Upper lobe of right lung (tissue), 1 donor: Measurements from ENCODE around the gene POM121. TPM values are rescaled to one million over a fixed set of nuclear protein-coding genes. Genes with fewer than 3 reads are reported as not detected.
"Not testable (repeated sequence)": the region's sequence is repeated elsewhere in the genome, so short reads cannot be mapped to it uniquely, and the experiment has no call there.

Experiments used
- ATAC-seq: fragments of 200-7000 bp; cut with Tn5 transposase; one replicate; pipeline ENCODE4 v1.9.1; 2020; ENCODE audit warnings: mild to moderate bottlenecking, moderate library complexity
- DNase-seq: peaks from one replicate; pipeline ENCODE4 v3.0.0-alpha.2; 2020
- H3K27ac ChIP-seq: fragments of 200-600 bp; one replicate; pipeline ENCODE4 v1.8.0; 2022
- H3K27me3 ChIP-seq: fragments of 200-600 bp; one replicate; pipeline ENCODE4 v1.8.0; 2022; ENCODE audit warnings: mild to moderate bottlenecking
- H3K36me3 ChIP-seq: fragments of 200-600 bp; one replicate; pipeline ENCODE4 v1.8.0; 2022
- H3K4me1 ChIP-seq: fragments of 200-600 bp; one replicate; pipeline ENCODE4 v1.8.0; 2022
- H3K4me3 ChIP-seq: fragments of 200-600 bp; one replicate; pipeline ENCODE4 v1.8.0; 2022; ENCODE audit warnings: mild to moderate bottlenecking
- H3K9me3 ChIP-seq: fragments of 200-600 bp; one replicate; pipeline ENCODE4 v1.8.0; 2022
- CTCF ChIP-seq: fragments of 200-600 bp; IDR thresholded peaks from one replicate; pipeline ENCODE4 v1.8.0; 2022; ENCODE audit warnings: antibody characterized with exemption
- intact Hi-C: fragments of 100-400 bp; cut with DNase I; formaldehyde crosslinking; loops from one replicate; pipeline ENCODE4 v1.11.0; 2022
- total RNA-seq: library from RNA; stranded (reverse); fragmentation: NEBNext Ultra II Directional; extraction: Animal tissue kit (Norgen Biotek cat#: 25700); gene quantifications from one replicate; pipeline ENCODE4 v1.2.1, GENCODE V29; 2021
- donor health status: DM: no; HTN: yes; CAD: no; lungs with severe emphysema.

POM121 gene
- total RNA-seq, 1 donor from 2014 or later, result 39.4 TPM

- ATAC-seq, result peak; percentile 51
- DNase-seq, result not testable (repeated sequence)
Measured at GRCh38 chr7:72946130-72946745, 21.3 kb downstream of the POM121 start.

GRCh38 chr7:72948714-72949113 lies 23.8 kb downstream of the POM121 start:
- ATAC-seq, H3K9me3 ChIP-seq, intact Hi-C loops, H3K27ac ChIP-seq, H3K27me3 ChIP-seq, DNase-seq, H3K4me3 ChIP-seq, H3K4me1 ChIP-seq: not testable (repeated sequence)
- peaks cover 26% of the 10 kb centered on the region for H3K36me3 ChIP-seq

More at GRCh38 chr7:72946130-72946745, 21.3 kb downstream of the POM121 start:
- H3K27ac ChIP-seq, H3K9me3 ChIP-seq, H3K4me3 ChIP-seq, H3K27me3 ChIP-seq, intact Hi-C loops, H3K4me1 ChIP-seq: not testable (repeated sequence)
- H3K36me3 ChIP-seq, result peaks cover 26% of the 10 kb centered on the region
- TF ChIP-seq CTCF, result peak; percentile 21

- H3K9me3 ChIP-seq, intact Hi-C loops, H3K27ac ChIP-seq, H3K4me3 ChIP-seq, H3K4me1 ChIP-seq, DNase-seq, ATAC-seq, H3K27me3 ChIP-seq: not testable (repeated sequence)
- H3K36me3 ChIP-seq, result peaks cover 26% of the 10 kb centered on the region
Measured at GRCh38 chr7:72949276-72949675, 24.4 kb downstream of the POM121 start.

- DNase-seq, H3K27ac ChIP-seq, H3K4me3 ChIP-seq, intact Hi-C loops, H3K27me3 ChIP-seq, H3K4me1 ChIP-seq, ATAC-seq, H3K9me3 ChIP-seq: not testable (repeated sequence)
- peaks cover 26% of the 10 kb centered on the region for H3K36me3 ChIP-seq
Measured at GRCh38 chr7:72949686-72950085, 24.8 kb downstream of the POM121 start.

GRCh38 chr7:72950432-72950831 lies 25.5 kb downstream of the POM121 start:
- H3K27me3 ChIP-seq, H3K9me3 ChIP-seq, H3K27ac ChIP-seq, DNase-seq, H3K4me3 ChIP-seq, ATAC-seq, intact Hi-C loops, H3K4me1 ChIP-seq: not testable (repeated sequence)
- H3K36me3 ChIP-seq, result peaks cover 26% of the 10 kb centered on the region

- H3K4me1 ChIP-seq, intact Hi-C loops, H3K9me3 ChIP-seq, H3K27me3 ChIP-seq, H3K36me3 ChIP-seq, DNase-seq, H3K27ac ChIP-seq: not testable (repeated sequence)
- H3K4me3 ChIP-seq, result peak overlapping the region; percentile 39
- peak; percentile 59 for ATAC-seq
Measured at GRCh38 chr7:72953901-72954562, 29.1 kb downstream of the POM121 start.

GRCh38 chr7:72954563-72955198 lies 29.8 kb downstream of the POM121 start:
- peak overlapping the region; percentile 39 for H3K4me3 ChIP-seq
- ATAC-seq, result peak; percentile 99
- DNase-seq, H3K4me1 ChIP-seq, H3K27ac ChIP-seq, H3K36me3 ChIP-seq, H3K9me3 ChIP-seq, H3K27me3 ChIP-seq, intact Hi-C loops: not testable (repeated sequence)

- intact Hi-C loops, H3K9me3 ChIP-seq, H3K27ac ChIP-seq, H3K36me3 ChIP-seq, H3K27me3 ChIP-seq, ATAC-seq, DNase-seq, H3K4me1 ChIP-seq, H3K4me3 ChIP-seq: not testable (repeated sequence)
Measured at GRCh38 chr7:72960029-72960428, 35.1 kb downstream of the POM121 start.

- H3K27me3 ChIP-seq, intact Hi-C loops, DNase-seq, H3K36me3 ChIP-seq, H3K4me3 ChIP-seq, H3K27ac ChIP-seq, H3K9me3 ChIP-seq, H3K4me1 ChIP-seq: not testable (repeated sequence)
- ATAC-seq, result peak; percentile 90
Measured at GRCh38 chr7:72960626-72961345, 35.9 kb downstream of the POM121 start.

GRCh38 chr7:72961346-72961650 lies 36.4 kb downstream of the POM121 start:
- H3K36me3 ChIP-seq, H3K4me3 ChIP-seq, H3K27me3 ChIP-seq, intact Hi-C loops, H3K9me3 ChIP-seq, H3K4me1 ChIP-seq, H3K27ac ChIP-seq, ATAC-seq, DNase-seq: not testable (repeated sequence)

- H3K36me3 ChIP-seq, H3K4me3 ChIP-seq, H3K27ac ChIP-seq, DNase-seq, ATAC-seq, H3K4me1 ChIP-seq, H3K27me3 ChIP-seq, intact Hi-C loops, H3K9me3 ChIP-seq: not testable (repeated sequence)
Measured at GRCh38 chr7:72963056-72963455, 38.2 kb downstream of the POM121 start.

GRCh38 chr7:72965186-72965975 lies 40.5 kb downstream of the POM121 start:
- H3K9me3 ChIP-seq, intact Hi-C loops, H3K27me3 ChIP-seq, DNase-seq, H3K27ac ChIP-seq, H3K4me1 ChIP-seq, H3K36me3 ChIP-seq, H3K4me3 ChIP-seq: not testable (repeated sequence)
- ATAC-seq, result peak; percentile 22
